ENCODE measurements around the gene NSUN2.

NSUN2 gene

DNA sequence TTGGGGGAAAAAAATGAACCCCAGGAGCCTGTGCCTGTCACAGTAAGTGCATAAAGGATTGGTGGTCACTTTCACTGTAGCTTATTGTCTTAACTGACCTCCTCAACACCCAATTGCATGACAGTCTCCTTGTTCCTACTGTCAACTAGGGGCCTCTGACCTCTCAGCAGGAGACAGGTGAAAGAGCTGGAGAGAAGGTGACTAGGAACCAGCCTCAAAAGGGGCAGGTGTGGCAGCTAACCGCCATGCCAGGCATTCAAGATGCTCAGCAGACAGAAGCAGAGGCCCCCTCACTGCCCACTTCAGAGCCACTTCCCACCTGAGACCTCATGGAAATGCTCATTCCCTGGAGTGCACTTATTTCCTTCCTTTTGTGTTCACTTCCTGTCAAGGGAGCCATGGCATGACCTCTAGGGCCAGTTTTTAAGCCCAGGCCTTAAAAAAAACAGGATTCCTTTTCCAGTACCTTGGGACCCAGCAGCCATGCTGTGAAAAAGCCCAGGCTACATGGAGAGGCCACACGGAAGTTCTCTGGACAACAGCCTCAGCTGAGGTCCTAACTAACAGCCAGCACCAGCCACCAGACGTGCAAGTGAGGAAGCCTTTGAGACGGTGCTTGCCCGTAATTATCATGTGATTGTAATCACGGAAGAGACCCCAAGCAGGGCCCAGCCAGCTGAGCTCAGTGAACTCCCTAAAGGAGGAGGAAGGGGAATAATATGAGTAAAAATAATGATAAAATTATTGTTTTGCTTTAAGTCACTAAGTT lies 74.9 kb downstream of the NSUN2 start:
- DNase-seq (ENCODE audit: low read depth in 2 of 2), result no peak

- no peak for DNase-seq (ENCODE audit: low read depth in 2 of 2)
These were observed 76.1 kb downstream of the NSUN2 start for GRCh38 chr5:6556802-6557102.

DNA sequence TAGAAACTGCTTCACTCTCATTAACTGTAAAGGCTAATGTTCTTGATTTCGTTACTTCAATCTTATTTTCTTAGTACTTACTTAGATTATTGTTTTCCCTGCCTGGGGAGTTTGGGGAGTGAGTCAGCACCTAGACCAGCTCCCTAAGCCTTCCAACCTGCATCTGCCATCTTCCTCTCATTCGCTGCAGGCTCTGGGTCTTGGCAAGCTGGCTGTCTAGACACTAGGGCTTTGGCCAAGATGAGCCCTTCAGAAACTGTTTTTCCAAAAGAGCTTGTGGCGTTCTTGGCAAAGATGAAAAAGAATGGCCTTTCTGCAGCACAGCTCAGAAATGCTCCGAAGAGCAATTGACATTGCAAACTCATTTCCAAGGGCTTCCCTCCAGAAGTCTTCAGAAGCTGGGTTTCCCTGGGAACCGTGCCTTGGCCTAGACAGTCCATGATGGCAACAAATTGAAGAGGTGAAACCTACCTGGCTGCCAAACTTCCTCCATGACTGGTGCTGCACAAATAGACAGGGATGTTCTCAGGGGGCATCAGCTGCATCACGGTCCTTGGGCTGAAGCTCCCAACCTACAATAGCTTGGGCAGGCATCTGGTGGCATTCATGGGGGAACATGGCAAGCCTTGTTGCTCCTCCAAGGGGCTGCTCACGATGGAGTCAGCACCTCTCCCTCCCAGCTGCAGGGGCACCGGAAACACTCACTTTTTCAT lies 76.6 kb downstream of the NSUN2 start:
- no peak for DNase-seq (ENCODE audit: low read depth in 2 of 2)

- DNase-seq (ENCODE audit: low read depth in 2 of 2), result no peak
These were observed 78.0 kb downstream of the NSUN2 start for GRCh38 chr5:6554812-6555211.

GRCh38 chr5:6553972-6554371 lies 78.9 kb downstream of the NSUN2 start:
- no peak for DNase-seq (ENCODE audit: low read depth in 2 of 2)

GRCh38 chr5:6552612-6553011 lies 80.2 kb downstream of the NSUN2 start:
- no peak for DNase-seq (ENCODE audit: low read depth in 2 of 2)

DNA sequence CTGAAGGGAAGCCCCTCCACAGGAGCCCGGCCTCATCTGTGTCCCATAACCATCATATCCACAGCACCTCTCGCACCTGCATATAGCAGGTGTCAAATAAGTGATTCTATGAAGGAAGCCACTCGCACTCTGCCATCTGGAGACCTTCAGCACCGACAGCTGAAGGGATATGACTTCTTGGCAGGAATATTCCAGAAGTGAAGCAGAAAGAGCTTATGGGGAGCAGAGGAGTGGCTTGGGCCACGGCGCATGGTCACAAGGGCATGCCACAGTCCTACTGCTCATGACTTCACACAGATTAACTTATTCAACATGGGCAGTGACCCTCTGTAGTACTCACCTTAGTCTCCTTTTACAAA lies 80.9 kb downstream of the NSUN2 start:
- no peak for DNase-seq (ENCODE audit: low read depth in 2 of 2)

- DNase-seq (ENCODE audit: low read depth in 2 of 2), result no peak
These were observed 81.4 kb downstream of the NSUN2 start for GRCh38 chr5:6551287-6551954.

DNA sequence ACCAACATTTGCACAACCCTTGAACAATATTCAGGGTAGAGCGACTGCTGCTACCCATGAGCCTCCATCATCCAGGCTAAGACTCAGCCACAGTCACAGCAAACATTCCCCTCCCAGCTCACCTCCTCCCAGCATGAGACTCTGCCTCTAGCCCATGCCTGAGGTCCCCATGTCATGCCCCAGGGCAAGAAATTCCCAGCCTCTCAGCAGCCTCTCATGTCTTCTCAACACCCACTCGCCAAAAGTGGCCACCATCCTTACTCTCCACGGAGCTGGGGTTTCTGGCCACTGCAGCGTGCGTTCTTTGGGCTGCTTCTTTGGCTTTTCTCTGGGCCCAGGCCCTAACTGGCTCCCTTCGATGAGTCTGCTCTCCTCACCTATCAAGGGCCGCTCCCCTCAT lies 82.2 kb downstream of the NSUN2 start:
- no peak for DNase-seq (ENCODE audit: low read depth in 2 of 2)
